HG03457 (cell line): Measurements from ENCODE around the gene FAM210A.
"Not testable (repeated sequence)": the region's sequence is repeated elsewhere in the genome, so short reads cannot be mapped to it uniquely, and the experiment has no call there.

Experiments
- ATAC-seq: cut with Tn5 transposase; IDR thresholded peaks from one replicate; pipeline ENCODE4 v1.9.1; 2021; ENCODE audit warnings: moderate number of reproducible peaks; ENCODE audit not compliant: unreplicated experiment

FAM210A gene

GRCh38 chr18:13726232-13726971 lies at the start of gene FAM210A, which contains the start of gene RNMT:
FAM210A (minus strand) TSS chr18:13726558; CDS start chr18:13682077, 44,481 bp downstream.
RNMT (plus strand) TSS chr18:13726673; CDS start chr18:13731518, 4,845 bp downstream.
- ATAC-seq = peak; percentile 89

DNA sequence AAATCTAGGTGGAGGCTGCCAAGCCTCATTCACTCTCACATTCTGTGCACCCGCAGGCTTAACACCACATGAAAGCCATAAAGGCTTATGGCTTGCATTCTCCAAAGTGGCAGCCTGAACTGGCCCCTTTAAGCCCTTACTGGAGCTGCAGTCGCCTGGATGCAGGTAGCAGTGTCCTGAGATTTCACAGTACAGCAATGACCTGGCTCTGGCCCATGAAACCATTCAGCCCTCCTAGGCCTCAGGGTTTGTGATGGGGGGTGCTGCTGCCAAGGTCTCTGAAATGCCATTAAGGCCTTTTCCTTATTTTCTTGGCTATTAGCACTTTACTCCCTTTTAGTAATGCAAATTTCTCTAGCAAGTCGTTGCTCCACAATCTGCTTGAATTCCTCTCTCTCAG lies 48.7 kb upstream of the FAM210A start:
- ATAC-seq = no peak

DNA sequence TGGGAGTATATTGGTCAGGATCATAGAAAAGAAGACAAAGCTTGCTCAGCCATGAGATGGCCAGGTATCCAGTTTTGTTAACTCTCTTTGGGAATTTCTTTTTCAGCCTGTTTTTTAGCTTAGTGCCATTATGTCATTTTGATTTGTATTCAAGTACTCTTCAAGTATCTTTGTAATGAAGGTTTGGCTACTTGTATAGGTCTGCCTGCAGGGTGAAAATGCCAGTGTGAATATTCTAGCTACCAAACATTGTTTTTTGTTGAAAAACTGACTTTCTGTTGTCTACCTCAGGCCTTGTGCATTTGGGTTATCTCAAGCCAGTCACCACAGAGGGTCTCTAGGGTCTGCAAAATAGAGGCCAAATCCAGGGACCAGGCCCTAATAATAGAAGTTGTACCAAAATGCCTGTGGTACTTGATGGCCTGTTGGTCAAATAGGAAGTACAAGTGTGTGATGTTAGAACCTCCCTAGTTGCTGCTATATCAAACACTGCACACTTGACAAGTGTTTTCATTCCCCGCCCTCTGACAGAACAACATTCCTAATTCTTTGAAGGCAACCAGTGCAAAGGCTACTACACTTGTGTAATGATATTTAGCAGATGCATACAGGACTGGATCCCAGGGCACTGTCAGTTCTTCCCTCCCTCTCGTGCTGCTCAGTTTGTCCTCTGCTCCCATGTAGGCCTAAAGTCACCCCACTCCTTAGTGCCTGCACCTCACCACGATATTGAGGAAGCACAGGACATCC lies 36.5 kb upstream of the FAM210A start:
- ATAC-seq = no peak

DNA sequence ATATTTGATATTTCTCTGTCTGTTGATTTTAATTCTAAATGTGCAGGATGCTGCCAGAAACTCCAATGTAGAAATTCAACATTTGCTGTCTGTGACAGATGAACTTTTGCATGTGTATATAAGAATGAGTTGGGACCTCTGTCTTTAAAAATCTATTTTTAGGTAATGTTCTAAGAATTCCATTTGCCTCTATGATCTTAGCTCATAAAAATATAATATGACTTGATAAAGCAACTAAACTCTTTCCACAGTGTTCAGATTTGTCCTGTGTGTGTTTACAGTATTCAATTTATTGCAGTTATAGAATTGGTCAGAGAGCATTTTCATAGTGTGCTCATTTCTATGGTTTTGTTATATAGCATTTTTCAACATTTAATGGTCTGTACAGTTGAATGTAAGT lies 33.7 kb upstream of the FAM210A start:
- no peak for ATAC-seq

- ATAC-seq = no peak
Observed at GRCh38 chr18:13758622-13759021, 32.3 kb upstream of the FAM210A start.

- no peak for ATAC-seq
Observed at GRCh38 chr18:13756671-13757070, 30.3 kb upstream of the FAM210A start.

GRCh38 chr18:13756261-13756660 lies 29.9 kb upstream of the FAM210A start:
- no peak for ATAC-seq

DNA sequence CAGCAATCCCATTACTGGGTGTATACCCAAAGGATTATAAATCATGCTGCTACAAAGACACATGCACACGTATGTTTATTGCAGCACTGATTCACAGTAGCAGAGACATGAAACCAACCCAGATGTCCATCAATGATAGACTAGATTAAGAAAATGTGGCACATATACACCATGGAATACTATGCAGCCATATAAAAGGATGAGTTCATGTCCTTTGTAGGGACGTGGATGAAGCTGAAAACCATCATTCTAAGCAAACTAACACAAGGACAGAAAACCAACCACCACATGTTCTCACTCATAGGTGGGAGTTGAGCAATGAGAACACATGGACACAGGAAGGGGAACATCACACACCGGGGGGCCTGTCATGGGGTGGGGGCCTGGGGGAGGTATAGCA lies 25.2 kb upstream of the FAM210A start:
- ATAC-seq = not testable (repeated sequence)

DNA sequence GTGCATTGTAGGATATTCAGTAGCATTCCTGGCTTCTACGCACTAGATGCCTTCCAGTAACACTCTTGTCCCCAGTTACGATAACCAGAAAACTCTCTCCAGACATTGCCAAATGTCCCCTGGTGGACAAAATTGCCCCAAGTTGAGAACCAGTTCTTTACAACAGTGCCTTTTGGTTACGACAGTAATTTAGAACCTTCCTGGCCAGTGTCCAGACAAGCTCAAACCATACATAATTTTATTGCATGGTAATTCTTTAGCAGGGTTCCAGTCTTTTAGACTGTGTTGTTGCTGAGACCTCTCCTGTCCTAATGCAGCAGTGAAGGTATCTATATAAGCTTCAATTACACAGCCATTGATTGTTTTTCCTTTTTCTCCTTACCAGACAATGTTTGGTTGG lies 20.3 kb upstream of the FAM210A start:
- no peak for ATAC-seq

DNA sequence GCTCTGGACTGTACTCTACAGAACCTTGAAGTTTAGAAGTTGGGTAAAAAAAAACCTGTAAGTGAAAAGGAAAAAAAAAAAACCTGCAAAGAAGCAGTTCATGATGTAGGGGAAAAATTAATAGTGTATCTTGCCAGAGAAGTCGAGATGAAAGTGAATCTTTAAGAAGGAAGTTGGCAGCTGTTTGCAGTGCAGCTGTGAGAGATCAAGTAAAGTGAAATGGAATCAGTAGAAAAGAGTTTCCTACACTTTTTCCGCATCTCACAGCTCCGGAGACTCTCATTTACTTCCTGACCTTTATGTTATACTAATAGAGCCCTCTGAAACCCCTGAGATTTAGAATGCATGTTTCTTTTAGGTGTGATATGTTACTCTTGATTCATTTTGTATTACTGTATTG lies 19.3 kb upstream of the FAM210A start:
- no peak for ATAC-seq

- ATAC-seq = no peak
Observed at GRCh38 chr18:13735681-13736080, 9.3 kb upstream of the FAM210A start.

- ATAC-seq = no peak
Observed at GRCh38 chr18:13730481-13730880, 4.1 kb upstream of the FAM210A start.

DNA sequence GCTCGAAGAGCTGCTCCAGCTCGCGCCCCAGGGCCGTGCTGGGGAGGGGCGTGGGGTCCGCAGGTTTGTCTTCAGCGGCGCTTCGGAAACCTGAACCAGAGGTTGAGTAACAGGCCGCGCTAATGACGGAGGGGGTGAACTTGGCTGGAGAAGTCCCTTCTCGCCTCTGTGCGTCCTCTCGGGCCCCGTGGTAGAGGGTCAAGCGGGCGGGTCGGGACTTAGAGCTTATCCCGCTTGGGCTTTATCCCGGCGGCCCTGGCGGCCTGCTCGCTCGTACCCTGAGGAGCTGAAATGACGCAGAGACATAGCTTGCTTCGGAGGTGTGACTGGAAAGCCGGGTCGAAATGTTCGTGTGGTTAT lies 594 bp upstream of the FAM210A start:
- ATAC-seq = no peak

DNA sequence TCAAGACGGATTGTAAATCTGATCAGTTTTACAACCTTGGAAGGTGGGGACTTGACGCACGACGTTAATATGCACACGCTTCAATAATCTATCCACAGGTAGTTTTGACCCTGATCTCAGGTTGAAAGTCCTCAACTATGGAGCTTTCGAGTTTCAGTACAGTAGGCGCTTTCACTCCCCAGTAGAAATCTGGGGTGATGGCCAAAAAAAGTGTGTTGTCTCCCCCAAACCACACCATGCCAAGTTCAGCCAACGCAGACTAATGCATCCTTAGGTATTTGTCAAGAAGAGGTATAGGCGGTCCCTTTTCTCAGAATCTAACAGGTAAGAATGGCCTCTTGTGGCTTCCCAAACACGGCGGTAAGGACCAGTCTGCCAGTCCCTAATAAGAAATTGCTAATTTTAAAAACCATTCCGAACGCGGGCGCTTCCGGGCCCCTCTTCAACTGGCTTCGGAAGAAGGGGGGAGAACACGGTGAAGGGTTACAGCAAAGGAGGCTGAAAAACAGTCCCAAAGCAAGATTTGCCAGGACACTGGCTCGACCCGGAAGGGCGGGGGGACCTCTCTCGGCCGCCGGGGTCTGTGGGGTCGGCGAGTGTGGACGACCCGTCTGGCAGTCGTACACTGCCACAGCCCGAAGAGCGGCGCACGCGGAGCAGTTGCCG lies 659 bp downstream of the FAM210A start:
- peak; percentile 14 for ATAC-seq

GRCh38 chr18:13720847-13721246 lies 5.5 kb downstream of the FAM210A start:
- ATAC-seq = no peak

DNA sequence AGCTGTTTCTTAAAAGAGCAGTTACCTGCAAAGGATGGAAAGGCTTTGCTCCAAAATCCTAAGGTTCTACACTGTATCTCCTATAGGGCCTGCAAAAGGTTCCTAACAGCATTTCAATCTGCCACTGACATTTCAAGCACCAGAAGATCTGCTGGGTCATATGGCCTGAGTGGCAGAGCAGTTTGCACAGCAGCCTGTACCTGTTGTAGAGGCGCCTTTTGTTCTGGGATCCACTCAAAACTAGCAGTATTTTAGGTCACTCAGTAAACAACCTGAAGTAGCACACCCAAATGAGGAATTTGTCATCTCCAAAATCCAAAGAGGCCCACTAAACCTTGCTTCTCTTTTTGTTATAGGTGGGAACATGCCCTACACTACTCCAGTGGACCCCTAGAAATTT lies 6.2 kb downstream of the FAM210A start:
- ATAC-seq = no peak

DNA sequence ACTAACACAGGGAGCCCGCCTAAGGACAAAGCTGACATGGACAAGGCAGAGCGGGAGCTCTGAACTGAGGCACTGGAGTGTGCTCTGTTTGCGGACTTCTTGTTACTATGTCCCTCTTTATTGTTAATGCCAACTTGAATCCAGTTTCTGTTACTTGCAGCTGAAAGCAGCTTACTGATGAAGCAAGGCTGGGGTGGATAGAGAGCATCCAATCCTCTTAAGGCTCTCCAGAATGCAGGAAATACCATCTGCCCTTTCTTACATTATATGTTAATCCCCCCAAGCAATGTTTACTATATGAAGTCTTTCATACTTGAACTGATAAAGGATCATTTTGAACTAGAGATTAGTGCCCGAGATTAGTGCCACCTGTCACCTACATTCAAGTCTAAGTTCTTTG lies 9.4 kb downstream of the FAM210A start:
- no peak for ATAC-seq

- ATAC-seq = no peak
Observed at GRCh38 chr18:13715330-13715729, 11.0 kb downstream of the FAM210A start.

- ATAC-seq = no peak
Observed at GRCh38 chr18:13713455-13714055, 12.8 kb downstream of the FAM210A start.

- ATAC-seq = no peak
Observed at GRCh38 chr18:13712400-13713131, 13.8 kb downstream of the FAM210A start.

DNA sequence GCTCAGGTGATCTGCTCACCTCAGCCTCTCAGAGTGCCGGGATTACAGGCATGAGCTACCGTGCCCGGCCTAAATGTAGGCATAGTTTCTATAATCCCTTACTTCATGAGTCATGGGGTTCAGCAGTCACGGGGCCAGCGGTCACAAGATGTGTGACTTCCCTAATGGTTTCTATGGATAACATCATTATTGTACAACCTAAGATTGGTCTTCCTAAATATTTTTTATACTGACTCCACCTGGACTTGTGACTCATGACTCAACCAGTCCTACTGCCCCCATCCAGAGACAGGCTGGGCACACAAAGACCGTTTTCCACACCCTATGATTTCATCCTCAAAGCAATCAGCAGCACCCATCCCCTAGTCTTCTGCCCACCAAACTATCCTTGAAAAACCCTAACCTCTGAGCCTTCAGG lies 15.9 kb downstream of the FAM210A start:
- no peak for ATAC-seq
